ENCODE results near the gene BRK1. TPM values are rescaled to one million over a fixed set of nuclear protein-coding genes. Genes with fewer than 3 reads are reported as not detected.

The BRK1 gene
- total and polyA plus RNA-seq, 9 of the 15 experiments (the other 6 are each of a cell fraction or from before 2014, with no cell fraction given): 105 to 634 (median 250) TPM

DNA sequence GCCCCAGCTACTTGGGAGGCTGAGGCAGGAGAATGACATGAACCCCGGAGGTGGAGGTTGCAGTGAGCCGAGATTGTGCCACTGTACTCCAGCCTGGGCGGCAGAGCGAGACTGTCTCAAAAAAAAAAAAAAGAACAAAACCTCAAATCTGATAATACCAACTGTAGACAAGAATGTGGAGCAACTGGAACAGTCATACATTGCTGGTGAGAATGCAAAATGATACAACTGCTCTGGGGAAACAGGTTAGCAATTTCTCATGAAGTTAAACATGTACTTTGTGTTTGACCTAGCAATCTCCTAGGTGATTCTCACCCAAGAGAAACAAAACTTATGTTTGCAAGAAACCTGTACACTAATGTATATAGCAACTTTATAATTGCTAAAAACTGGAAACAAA is 21.7 kb downstream of the BRK1 start (continued):
- TF ChIP-seq MYBL2 (IDR thresholded peaks at IDR 0.05; ENCODE audit: low read depth) (no peak), MYBL2 (CRISPR knock-in tag; IDR thresholded peaks at IDR 0.05; ENCODE audit: borderline replicate concordance) (no peak), ZC3H11A (IDR thresholded peaks at IDR 0.05; ENCODE audit: low read depth, low read length) (no peak)
- TF ChIP-seq, protein P1, sequence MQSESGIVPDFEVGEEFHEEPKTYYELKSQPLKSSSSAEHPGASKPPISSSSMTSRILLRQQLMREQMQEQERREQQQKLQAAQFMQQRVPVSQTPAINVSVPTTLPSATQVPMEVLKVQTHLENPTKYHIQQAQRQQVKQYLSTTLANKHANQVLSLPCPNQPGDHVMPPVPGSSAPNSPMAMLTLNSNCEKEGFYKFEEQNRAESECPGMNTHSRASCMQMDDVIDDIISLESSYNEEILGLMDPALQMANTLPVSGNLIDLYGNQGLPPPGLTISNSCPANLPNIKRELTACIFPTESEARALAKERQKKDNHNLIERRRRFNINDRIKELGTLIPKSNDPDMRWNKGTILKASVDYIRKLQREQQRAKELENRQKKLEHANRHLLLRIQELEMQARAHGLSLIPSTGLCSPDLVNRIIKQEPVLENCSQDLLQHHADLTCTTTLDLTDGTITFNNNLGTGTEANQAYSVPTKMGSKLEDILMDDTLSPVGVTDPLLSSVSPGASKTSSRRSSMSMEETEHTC (IDR thresholded peaks at IDR 0.05): no peak

DNA sequence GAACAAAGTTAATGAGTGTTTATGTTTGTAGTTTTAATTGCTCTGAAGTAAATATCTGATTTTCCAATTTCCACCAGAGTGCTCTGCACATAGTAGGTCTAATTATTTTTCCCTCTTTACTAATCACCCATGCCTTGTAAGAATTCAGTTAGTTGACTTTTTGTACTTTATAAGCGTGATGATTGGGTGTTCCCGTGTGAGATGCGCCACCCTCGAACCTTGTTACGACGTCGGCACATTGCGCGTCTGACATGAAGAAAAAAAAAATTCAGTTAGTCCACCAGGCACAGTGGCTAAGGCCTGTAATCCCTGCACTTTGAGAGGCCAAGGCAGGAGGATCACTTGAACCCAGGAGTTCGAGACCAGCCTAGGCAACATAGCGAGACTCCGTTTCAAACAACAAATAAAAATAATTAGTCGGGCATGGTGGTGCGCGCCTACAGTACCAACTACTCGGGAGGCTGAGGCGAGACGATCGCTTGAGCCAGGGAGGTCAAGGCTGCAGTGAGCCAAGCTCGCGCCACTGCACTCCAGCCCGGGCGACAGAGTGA is 25.6 kb downstream of the BRK1 start:
- DNase-seq (ENCODE audit: extremely low read depth in 1 of 4, low spot score in 3 of 4) (peak in 1 of 4 experiments; percentile 40), FAIRE-seq (no peak), ATAC-seq (no peak)
- in situ Hi-C loops (cut with MboI) (no loop called here), intact Hi-C loops (cut with micrococcal nuclease) (loop anchor here (1.0 to 5.0 kb wide), 3 partner anchors 26 to 209 kb away; partner anchors contain the start of genes BRK1, CRELD1 and FANCD2)
- Histone ChIP-seq H3K4me2 (ENCODE audit: insufficient read depth, low read length) (peak overlapping the region; percentile 95), H3K4me3 (no peak overlapping the region), H3K27me3 (ENCODE audit: control insufficient read depth in 2 of 2, insufficient read depth in 2 of 2, low read length in 2 of 2) (no peaks in the 10 kb centered on the region), H3K4me1 (replicated peaks in 1 of 2; ENCODE audit: control insufficient read depth in 2 of 2, insufficient read depth in 2 of 2, low read length in 2 of 2) (peaks cover 22 to 38% of the 10 kb centered on the region in 2 experiments; a peak in 4 of 5 replicates), H3K9me3 (replicated peaks; ENCODE audit: control insufficient read depth, insufficient read depth, low read depth, low read length) (no peaks in the 10 kb centered on the region), H3K9me1 (ENCODE audit: control insufficient read depth, insufficient read depth, low read length) (no peaks in the 10 kb centered on the region), H3K9ac (ENCODE audit: insufficient read depth in 1 of 2, low read depth in 2 of 2, low read length in 2 of 2) (peak overlapping the region; percentile 50 to 84; a peak in 2 of 4 replicates), H3K27ac (ENCODE audit: extremely low read depth, low read depth, low read length) (peak overlapping the region; percentile 84), H3K36me3 (ENCODE audit: control insufficient read depth, insufficient read depth, low read length) (peaks cover 22% of the 10 kb centered on the region), H4K20me1 (replicated peaks; ENCODE audit: control insufficient read depth, insufficient read depth, low read length) (peaks cover 8% of the 10 kb centered on the region; the same call in 1 of the 2 replicates), H2AFZ (ENCODE audit: low read depth, low read length) (peak overlapping the region; percentile 93), H3K79me2 (ENCODE audit: control insufficient read depth, insufficient read depth, low read length) (peaks cover 45% of the 10 kb centered on the region)
- ChIA-PET POLR2A (interaction anchor here (0.6 to 3.4 kb wide), 14 partner anchors 10 to 273 kb away, joined by 3 to 25 read pairs (median 4); partner anchors contain the start of gene TATDN2), CTCF (ENCODE audit: low intra/inter-chr PET ratio) (interaction anchor here (0.6 kb wide), 1 partner anchor 450 kb away, joined by 3 read pairs; no protein-coding TSS in a partner anchor)
- WGBS (ENCODE audit: insufficient coverage, low coverage, missing lambda C conversion rate): 81% methylated on average over 20 of the region's 23 CpGs
- BruUV-seq (replicated peaks): TSS peak; percentile 88
- TF ChIP-seq, protein P2, sequence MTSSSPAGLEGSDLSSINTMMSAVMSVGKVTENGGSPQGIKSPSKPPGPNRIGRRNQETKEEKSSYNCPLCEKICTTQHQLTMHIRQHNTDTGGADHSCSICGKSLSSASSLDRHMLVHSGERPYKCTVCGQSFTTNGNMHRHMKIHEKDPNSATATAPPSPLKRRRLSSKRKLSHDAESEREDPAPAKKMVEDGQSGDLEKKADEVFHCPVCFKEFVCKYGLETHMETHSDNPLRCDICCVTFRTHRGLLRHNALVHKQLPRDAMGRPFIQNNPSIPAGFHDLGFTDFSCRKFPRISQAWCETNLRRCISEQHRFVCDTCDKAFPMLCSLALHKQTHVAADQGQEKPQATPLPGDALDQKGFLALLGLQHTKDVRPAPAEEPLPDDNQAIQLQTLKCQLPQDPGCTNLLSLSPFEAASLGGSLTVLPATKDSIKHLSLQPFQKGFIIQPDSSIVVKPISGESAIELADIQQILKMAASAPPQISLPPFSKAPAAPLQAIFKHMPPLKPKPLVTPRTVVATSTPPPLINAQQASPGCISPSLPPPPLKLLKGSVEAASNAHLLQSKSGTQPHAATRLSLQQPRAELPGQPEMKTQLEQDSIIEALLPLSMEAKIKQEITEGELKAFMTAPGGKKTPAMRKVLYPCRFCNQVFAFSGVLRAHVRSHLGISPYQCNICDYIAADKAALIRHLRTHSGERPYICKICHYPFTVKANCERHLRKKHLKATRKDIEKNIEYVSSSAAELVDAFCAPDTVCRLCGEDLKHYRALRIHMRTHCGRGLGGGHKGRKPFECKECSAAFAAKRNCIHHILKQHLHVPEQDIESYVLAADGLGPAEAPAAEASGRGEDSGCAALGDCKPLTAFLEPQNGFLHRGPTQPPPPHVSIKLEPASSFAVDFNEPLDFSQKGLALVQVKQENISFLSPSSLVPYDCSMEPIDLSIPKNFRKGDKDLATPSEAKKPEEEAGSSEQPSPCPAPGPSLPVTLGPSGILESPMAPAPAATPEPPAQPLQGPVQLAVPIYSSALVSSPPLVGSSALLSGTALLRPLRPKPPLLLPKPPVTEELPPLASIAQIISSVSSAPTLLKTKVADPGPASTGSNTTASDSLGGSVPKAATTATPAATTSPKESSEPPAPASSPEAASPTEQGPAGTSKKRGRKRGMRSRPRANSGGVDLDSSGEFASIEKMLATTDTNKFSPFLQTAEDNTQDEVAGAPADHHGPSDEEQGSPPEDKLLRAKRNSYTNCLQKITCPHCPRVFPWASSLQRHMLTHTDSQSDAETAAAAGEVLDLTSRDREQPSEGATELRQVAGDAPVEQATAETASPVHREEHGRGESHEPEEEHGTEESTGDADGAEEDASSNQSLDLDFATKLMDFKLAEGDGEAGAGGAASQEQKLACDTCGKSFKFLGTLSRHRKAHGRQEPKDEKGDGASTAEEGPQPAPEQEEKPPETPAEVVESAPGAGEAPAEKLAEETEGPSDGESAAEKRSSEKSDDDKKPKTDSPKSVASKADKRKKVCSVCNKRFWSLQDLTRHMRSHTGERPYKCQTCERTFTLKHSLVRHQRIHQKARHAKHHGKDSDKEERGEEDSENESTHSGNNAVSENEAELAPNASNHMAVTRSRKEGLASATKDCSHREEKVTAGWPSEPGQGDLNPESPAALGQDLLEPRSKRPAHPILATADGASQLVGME (CRISPR knock-in tag; IDR thresholded peaks at IDR 0.05): 0 out of 2 replicates have a peak, but pooled peaks have one; percentile 16
- TF ChIP-seq ZNF165 (CRISPR knock-in tag; IDR thresholded peaks at IDR 0.05; ENCODE audit: borderline replicate concordance) (0 out of 2 replicates have a peak, but pooled peaks have one; percentile 23), STAT5B (CRISPR knock-in tag; IDR thresholded peaks at IDR 0.05) (0 out of 2 replicates have a peak, but pooled peaks have one; percentile 40), ZBED1 (IDR thresholded peaks at IDR 0.05) (no peak), ARID2 (IDR thresholded peaks at IDR 0.05) (0 out of 2 replicates have a peak, but pooled peaks have one; percentile 13), NR4A1 (CRISPR knock-in tag; IDR thresholded peaks at IDR 0.05) (0 out of 2 replicates have a peak, but pooled peaks have one; percentile 44), NR4A1 (tag; IDR thresholded peaks at IDR 0.05) (no peak), SRF (CRISPR knock-in tag; IDR thresholded peaks at IDR 0.05) (peak in 1 of 2 experiments; percentile 48; a peak in 1 of 4 replicates), ZNF316 (IDR thresholded peaks at IDR 0.05) (0 out of 2 replicates have a peak, but pooled peaks have one; percentile 41), NBN (IDR thresholded peaks at IDR 0.05; ENCODE audit: low read depth) (0 out of 2 replicates have a peak, but pooled peaks have one; percentile 35), ZNF324 (CRISPR knock-in tag; IDR thresholded peaks at IDR 0.05) (no peak)

Data from K562 (cell line).